ENCODE data around the gene CEP112. TPM values are rescaled to one million over a fixed set of nuclear protein-coding genes. Genes with fewer than 3 reads are reported as not detected.

The CEP112 gene
- total and polyA plus RNA-seq, 2 of the 4 experiments (the other 2 are of a cell fraction): 2.5 to 5.6 TPM

DNA sequence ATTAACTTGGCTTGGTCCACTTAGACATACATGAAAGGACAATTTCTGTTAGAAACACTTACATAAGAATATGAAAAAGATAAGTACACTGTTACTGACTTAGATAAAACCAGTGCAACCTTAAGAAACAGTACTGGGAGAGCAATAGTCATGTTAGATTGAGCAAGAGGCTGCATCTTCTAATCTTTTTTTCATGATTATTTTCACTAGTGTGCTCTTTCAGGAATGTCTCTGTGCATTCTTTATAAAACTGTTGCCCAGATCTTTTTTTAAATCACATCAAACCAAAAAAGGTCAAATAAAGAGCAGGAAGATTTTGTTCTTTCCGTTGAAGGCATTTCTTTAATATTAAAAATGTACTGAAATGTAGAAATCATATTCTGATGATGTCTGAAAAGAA, 529.7 kb downstream of the CEP112 start:
- H2BK20ac ChIP-seq (ENCODE audit: low read depth, low read length): no peak overlapping the region
- no peak overlapping the region for H4K8ac ChIP-seq (ENCODE audit: low read depth in 2 of 2, low read length in 2 of 2)
- no peak overlapping the region for H3K4me2 ChIP-seq (ENCODE audit: low read depth, low read length)
- in situ Hi-C loops (cut with MboI; ENCODE audit: low sequenced_read_pairs) (no loop called here), intact Hi-C loops (cut with micrococcal nuclease) (no loop called here), dilution Hi-C loops (cut with HindIII; ENCODE audit: low sequenced_read_pairs, unreplicated experiment) (no loop called here)
- peaks cover 4% of the 10 kb centered on the region; the same call in 1 of the 2 replicates for H3K4me1 ChIP-seq (ENCODE audit: control insufficient read depth, insufficient read depth, low read length)
- TF ChIP-seq MAFK (IDR thresholded peaks at IDR 0.05; ENCODE audit: low read depth, low read length): no peak
- TF ChIP-seq BHLHE40 (IDR thresholded peaks at IDR 0.05; ENCODE audit: low read depth, low read length): no peak
- no peak for TF ChIP-seq MAZ (IDR thresholded peaks at IDR 0.05; ENCODE audit: borderline replicate concordance, low read depth, low read length)
- peak; percentile 92 for TF ChIP-seq CEBPB (IDR thresholded peaks at IDR 0.05; ENCODE audit: low read depth, low read length)
- no peak for TF ChIP-seq RAD21 (IDR thresholded peaks at IDR 0.05; ENCODE audit: low read length)
- no peaks in the 10 kb centered on the region for H3K9me3 ChIP-seq (ENCODE audit: control insufficient read depth, insufficient read depth, low read length)
- H3K4ac ChIP-seq (ENCODE audit: low read depth, low read length): no peak overlapping the region
- H4K91ac ChIP-seq (ENCODE audit: insufficient read depth, low read depth, low read length): no peak overlapping the region
- no peak overlapping the region for H3K14ac ChIP-seq (replicated peaks; ENCODE audit: low read depth, low read length)
- peak overlapping the region; percentile 44; the same call in 1 of the 2 replicates for H3K27ac ChIP-seq (ENCODE audit: insufficient read depth, low read length)
- H3K18ac ChIP-seq (ENCODE audit: low read depth, low read length): peak overlapping the region; percentile 73; the same call in 1 of the 2 replicates
- H3K27me3 ChIP-seq (ENCODE audit: control insufficient read depth, insufficient read depth, low read length): no peaks in the 10 kb centered on the region
- no peaks in the 10 kb centered on the region for H3K36me3 ChIP-seq (ENCODE audit: control insufficient read depth, insufficient read depth, low read length)
- no peak overlapping the region for H3K4me3 ChIP-seq (ENCODE audit: insufficient read depth, low read depth, low read length)
- no peak overlapping the region for H2AK5ac ChIP-seq (ENCODE audit: low read depth, low read length)
- no peak overlapping the region for H2BK5ac ChIP-seq (ENCODE audit: low read depth, low read length, poor library complexity, severe bottlenecking)
- H2AK9ac ChIP-seq (replicated peaks; ENCODE audit: low read depth, low read length, poor library complexity): no peak overlapping the region
- H2BK120ac ChIP-seq (ENCODE audit: low read depth, low read length): no peak overlapping the region
- H3K23ac ChIP-seq (ENCODE audit: low read depth, low read length): no peak overlapping the region
- H3K9me1 ChIP-seq (ENCODE audit: insufficient read depth, low read length): no peaks in the 10 kb centered on the region
- H4K20me1 ChIP-seq (ENCODE audit: insufficient read depth, low read length): no peaks in the 10 kb centered on the region
- no TSS peak for BruUV-seq (replicated peaks)
- ChIA-PET POLR2A (ENCODE audit: unreplicated experiment) (no interaction called here), CTCF (no interaction called here)
- WGBS, 2 experiments (ENCODE audit: extremely low coverage in 2 of 2, insufficient read length in 1 of 2): no CpG with 5 or more reads among the region's 1 CpG
- H3K56ac ChIP-seq (ENCODE audit: extremely low read depth, insufficient read depth, low read length): no peak overlapping the region
- H2AFZ ChIP-seq (replicated peaks; ENCODE audit: low read length, poor library complexity): no peak overlapping the region
- H3K9ac ChIP-seq (ENCODE audit: low read depth, low read length): no peak overlapping the region
- peak; percentile 83 for ATAC-seq (ENCODE audit: low read depth)
- H2BK15ac ChIP-seq (ENCODE audit: low read depth, low read length): no peak overlapping the region
- H3K79me1 ChIP-seq (ENCODE audit: low read depth in 1 of 2, low read length in 2 of 2): no peaks in the 10 kb centered on the region
- no peak overlapping the region; the same call in 1 of the 2 replicates for H4K5ac ChIP-seq (ENCODE audit: low read depth, low read length)
- DNase-seq: peak; percentile 69

Data from IMR-90 (cell line).